ENCODE measurements around the gene KCNJ9. TPM values are rescaled to one million over a fixed set of nuclear protein-coding genes. Genes with fewer than 3 reads are reported as not detected.

The KCNJ9 gene
- total RNA-seq, 1 donor: not detected

DNA sequence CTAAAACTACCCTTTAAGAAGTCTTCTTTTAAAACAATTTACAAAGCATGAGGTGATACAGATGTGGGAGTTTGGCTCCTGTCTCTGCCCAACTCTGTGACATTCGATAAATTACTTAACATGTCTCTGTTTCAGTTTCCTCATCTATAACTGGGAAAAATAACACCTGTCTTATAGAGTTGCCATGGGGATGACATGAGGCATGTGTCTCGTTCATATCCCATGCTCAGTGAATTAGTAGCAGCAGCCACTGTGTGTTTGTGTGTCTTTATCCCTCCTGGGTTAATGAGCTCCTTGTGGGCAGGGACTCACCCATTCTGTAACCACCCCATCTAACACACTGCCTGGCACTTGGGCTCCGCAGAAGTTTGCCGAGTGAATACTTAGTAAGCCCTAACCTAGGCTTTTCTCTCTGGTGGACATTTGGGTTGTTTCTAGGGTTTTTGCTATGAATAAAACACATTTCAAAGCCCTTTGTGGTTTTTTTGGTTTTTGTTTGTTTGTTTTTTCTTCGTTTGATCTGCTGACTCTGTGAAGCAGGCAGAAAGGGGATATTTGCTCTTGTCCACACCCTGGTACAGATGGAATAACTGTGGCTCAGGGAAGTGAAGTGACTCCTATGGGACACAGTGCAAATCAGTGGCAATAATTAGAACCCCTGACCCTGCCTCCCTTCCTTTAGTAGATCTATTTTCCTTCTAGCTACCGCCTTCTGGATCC, 797 bp upstream of the KCNJ9 start:
- DNase-seq (ENCODE audit: low read depth): no peak
- no peak overlapping the region for H3K4me3 ChIP-seq (ENCODE audit: low read depth, low read length)
- TF ChIP-seq, protein P1, sequence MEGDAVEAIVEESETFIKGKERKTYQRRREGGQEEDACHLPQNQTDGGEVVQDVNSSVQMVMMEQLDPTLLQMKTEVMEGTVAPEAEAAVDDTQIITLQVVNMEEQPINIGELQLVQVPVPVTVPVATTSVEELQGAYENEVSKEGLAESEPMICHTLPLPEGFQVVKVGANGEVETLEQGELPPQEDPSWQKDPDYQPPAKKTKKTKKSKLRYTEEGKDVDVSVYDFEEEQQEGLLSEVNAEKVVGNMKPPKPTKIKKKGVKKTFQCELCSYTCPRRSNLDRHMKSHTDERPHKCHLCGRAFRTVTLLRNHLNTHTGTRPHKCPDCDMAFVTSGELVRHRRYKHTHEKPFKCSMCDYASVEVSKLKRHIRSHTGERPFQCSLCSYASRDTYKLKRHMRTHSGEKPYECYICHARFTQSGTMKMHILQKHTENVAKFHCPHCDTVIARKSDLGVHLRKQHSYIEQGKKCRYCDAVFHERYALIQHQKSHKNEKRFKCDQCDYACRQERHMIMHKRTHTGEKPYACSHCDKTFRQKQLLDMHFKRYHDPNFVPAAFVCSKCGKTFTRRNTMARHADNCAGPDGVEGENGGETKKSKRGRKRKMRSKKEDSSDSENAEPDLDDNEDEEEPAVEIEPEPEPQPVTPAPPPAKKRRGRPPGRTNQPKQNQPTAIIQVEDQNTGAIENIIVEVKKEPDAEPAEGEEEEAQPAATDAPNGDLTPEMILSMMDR (IDR thresholded peaks at IDR 0.05; ENCODE audit: insufficient read depth, low read depth, low read length): no peak

DNA sequence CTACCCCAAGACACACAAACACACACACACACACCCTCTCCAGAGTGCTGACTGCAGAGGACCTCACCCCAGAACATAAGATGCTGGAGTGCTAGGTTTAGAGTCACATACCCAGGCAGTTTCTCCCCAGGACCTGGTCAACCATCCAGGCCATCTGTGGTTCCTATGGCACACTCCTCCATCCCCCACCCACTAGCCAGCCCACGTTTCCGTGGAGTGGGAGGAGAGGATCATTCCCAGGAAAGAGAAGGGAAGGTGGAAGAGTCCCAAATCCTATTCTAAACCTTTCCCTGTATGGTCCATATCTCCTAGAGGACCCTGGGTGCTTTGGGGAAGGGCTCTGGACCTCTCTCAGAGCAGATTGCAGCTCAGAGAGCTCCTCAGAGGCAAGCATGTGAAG, 1.1 kb downstream of the KCNJ9 start:
- TF ChIP-seq, protein P1 (IDR thresholded peaks at IDR 0.05; ENCODE audit: insufficient read depth, low read depth, low read length): no peak
- H3K4me3 ChIP-seq (ENCODE audit: low read depth, low read length): no peak overlapping the region
- no peak for DNase-seq (ENCODE audit: low read depth)

DNA sequence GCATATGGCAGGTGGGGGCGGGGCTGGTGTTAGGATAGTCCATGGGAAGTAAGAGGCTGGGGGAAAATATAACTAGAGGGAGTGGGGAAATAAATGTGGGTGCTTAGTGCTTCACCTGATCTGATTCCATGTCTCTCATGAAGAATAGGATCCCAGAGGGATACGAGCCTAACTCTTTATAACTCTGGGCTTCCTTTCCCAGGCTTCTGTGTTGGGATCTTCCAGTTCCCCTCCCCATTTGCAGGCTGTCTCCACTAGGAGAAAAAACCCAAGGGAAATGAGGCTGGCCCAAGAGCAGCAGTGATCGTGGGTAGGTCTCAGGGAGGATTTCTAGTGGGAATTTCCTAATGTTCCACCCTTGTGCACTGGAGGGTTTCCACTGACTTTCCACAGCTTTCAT, 1.6 kb downstream of the KCNJ9 start:
- DNase-seq (ENCODE audit: low read depth): no peak
- TF ChIP-seq, protein P1 (IDR thresholded peaks at IDR 0.05; ENCODE audit: insufficient read depth, low read depth, low read length): no peak

DNA sequence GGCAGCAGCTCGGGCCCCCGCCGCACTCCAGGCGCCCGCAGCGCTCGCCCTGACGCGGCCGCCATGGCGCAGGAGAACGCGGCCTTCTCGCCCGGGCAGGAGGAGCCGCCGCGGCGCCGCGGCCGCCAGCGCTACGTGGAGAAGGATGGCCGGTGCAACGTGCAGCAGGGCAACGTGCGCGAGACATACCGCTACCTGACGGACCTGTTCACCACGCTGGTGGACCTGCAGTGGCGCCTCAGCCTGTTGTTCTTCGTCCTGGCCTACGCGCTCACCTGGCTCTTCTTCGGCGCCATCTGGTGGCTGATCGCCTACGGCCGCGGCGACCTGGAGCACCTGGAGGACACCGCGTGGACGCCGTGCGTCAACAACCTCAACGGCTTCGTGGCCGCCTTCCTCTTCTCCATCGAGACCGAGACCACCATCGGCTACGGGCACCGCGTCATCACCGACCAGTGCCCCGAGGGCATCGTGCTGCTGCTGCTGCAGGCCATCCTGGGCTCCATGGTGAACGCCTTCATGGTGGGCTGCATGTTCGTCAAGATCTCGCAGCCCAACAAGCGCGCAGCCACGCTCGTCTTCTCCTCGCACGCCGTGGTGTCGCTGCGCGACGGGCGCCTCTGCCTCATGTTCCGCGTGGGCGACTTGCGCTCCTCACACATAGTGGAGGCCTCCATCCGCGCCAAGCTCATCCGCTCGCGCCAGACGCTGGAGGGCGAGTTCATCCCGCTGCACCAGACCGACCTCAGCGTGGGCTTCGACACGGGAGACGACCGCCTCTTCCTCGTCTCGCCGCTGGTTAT, 2.8 kb downstream of the KCNJ9 start:
- peak overlapping the region; percentile 23 for H3K4me3 ChIP-seq (ENCODE audit: low read depth, low read length)
- DNase-seq (ENCODE audit: low read depth): peak; percentile 13

More for the DNA sequence above, 1.6 kb downstream of the KCNJ9 start:
- H3K4me3 ChIP-seq (ENCODE audit: low read depth, low read length): no peak overlapping the region

DNA sequence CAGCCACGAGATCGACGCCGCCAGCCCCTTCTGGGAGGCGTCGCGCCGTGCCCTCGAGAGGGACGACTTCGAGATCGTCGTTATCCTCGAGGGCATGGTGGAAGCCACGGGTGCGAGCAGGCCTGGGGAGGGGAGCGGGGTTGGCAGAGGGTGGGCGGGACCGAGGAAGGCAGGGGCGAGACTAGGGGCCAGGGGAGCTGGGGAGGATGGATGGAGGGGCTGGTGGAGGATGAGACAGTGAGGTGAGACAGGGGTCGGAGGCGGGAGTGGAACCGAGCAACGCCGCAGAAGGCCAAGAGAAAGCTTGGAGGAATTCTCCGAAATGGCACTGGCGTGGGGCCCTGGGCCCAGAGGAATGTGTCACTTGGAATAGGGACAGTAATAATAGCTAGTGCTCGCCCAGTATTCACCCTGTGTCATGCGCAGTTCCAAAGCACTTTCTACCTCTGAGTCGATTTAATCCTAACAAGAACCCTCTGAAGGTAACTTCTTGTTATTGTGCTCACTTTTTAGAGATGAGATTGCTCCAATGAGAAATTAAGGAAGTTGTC, 3.5 kb downstream of the KCNJ9 start:
- no peak for DNase-seq (ENCODE audit: low read depth)
- H3K4me3 ChIP-seq (ENCODE audit: low read depth, low read length): no peak overlapping the region
- TF ChIP-seq, protein P1 (IDR thresholded peaks at IDR 0.05; ENCODE audit: insufficient read depth, low read depth, low read length): no peak

More for the DNA sequence above, 2.8 kb downstream of the KCNJ9 start:
- TF ChIP-seq, protein P1 (IDR thresholded peaks at IDR 0.05; ENCODE audit: insufficient read depth, low read depth, low read length): peak; percentile 48

DNA sequence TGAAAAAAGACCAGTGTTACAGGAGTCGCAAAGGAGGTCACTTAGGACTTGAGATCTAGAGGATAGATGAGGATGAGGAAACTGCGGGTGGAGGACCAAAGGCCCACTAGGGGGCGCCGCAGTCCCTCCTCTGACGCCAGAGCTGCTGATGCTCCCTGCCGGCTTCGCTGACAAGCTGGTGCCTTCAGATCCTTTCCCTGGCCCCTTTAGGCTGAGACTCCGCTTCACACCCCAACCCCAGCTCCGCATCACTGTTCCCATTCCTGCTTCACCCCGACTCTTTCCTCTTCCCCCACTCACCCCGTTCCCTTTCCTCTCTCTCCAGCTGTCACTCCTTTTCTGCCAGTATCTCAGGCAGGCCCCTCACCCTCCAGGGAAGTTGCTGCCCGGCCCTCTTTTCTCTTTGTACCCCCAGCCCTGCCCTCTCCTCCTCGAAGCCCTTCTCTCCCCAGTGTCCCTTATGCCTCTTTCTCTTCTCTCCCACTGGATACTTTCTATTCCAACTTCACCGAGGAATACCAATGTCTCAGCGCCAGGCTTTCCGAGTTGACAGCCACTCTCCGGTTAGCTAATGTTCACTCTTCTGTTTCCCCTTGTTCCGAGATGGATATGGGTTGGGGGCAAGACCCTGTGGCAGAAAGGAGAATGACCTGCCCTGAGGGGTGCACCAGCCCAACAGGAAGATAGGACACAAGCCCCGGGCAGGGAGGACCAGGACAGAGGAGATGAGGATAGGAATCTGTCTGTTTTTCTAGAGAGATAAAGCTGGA, 4.5 kb downstream of the KCNJ9 start:
- DNase-seq (ENCODE audit: low read depth): peak; percentile 64
- TF ChIP-seq, protein P1 (IDR thresholded peaks at IDR 0.05; ENCODE audit: insufficient read depth, low read depth, low read length): peak; percentile 87
- no peak overlapping the region for H3K4me3 ChIP-seq (ENCODE audit: low read depth, low read length)

Measured in fibroblast of villous mesenchyme (primary cell).